ENCODE measurements around the gene CUEDC1. TPM values are rescaled to one million over a fixed set of nuclear protein-coding genes. Genes with fewer than 3 reads are reported as not detected.

The CUEDC1 gene
- total and polyA plus RNA-seq, 2 of the 13 experiments (the other 11 are each of a cell fraction or from before 2014, with no cell fraction given) = 7.4 to 12.9 TPM

GRCh38 chr17:57875290-57876022, 79.8 kb downstream of the CUEDC1 start (continued):
- TF ChIP-seq ETS1 (CRISPR knock-in tag; IDR thresholded peaks at IDR 0.05) (no peak), GATAD2A (CRISPR knock-in tag; IDR thresholded peaks at IDR 0.05) (peak; percentile 87), U2AF1 (optimal IDR thresholded peaks at IDR 0.05; ENCODE audit: low read depth, low read length) (no peak), ZFP36L2 (CRISPR knock-in tag; IDR thresholded peaks at IDR 0.05) (no peak), ZNF629 (CRISPR knock-in tag; conservative IDR thresholded peaks at IDR 0.05) (no peak), E2F2 (CRISPR knock-in tag; IDR thresholded peaks at IDR 0.05; ENCODE audit: borderline replicate concordance) (no peak), SP140L (CRISPR knock-in tag; IDR thresholded peaks at IDR 0.05; ENCODE audit: borderline replicate concordance) (no peak), ZNF576 (CRISPR knock-in tag; IDR thresholded peaks at IDR 0.05) (no peak), ZFP1 (CRISPR knock-in tag; IDR thresholded peaks at IDR 0.05) (peak; percentile 17; the same call in 1 of the 2 replicates), DZIP1 (CRISPR knock-in tag; IDR thresholded peaks at IDR 0.05) (no peak), PITX1 (CRISPR knock-in tag; IDR thresholded peaks at IDR 0.05) (peak; percentile 42; the same call in 1 of the 2 replicates), SOX13 (IDR thresholded peaks at IDR 0.05) (no peak), SOX13 (CRISPR knock-in tag; conservative IDR thresholded peaks at IDR 0.05 in 1 of 2, IDR thresholded peaks at IDR 0.05 in 1 of 2) (peak in 1 of 2 experiments; percentile 69; a peak in 2 of 4 replicates), ZNF30 (CRISPR knock-in tag; IDR thresholded peaks at IDR 0.05) (no peak), TEAD3 (CRISPR knock-in tag; optimal IDR thresholded peaks at IDR 0.05; ENCODE audit: borderline replicate concordance) (peak; percentile 93), GABPA (IDR thresholded peaks at IDR 0.05; ENCODE audit: low read depth, low read length) (no peak), GABPA (CRISPR knock-in tag; IDR thresholded peaks at IDR 0.05; ENCODE audit: low read depth) (no peak), DR1 (CRISPR knock-in tag; IDR thresholded peaks at IDR 0.05) (no peak), ZNF281 (CRISPR knock-in tag; IDR thresholded peaks at IDR 0.05; ENCODE audit: borderline replicate concordance) (peak; percentile 72; the same call in 1 of the 2 replicates), ZZZ3 (CRISPR knock-in tag; IDR thresholded peaks at IDR 0.05; ENCODE audit: borderline replicate concordance) (no peak), RBAK (CRISPR knock-in tag; IDR thresholded peaks at IDR 0.05) (no peak), FOXK1 (CRISPR knock-in tag; IDR thresholded peaks at IDR 0.05; ENCODE audit: borderline replicate concordance, low read depth) (no peak), ZFX (CRISPR knock-in tag; IDR thresholded peaks at IDR 0.05; ENCODE audit: low read depth) (peak; percentile 57; the same call in 1 of the 2 replicates)

Data from HepG2 (cell line).